ENCODE data around the gene TBC1D32.

- TF ChIP-seq CTCF (conservative IDR thresholded peaks at IDR 0.05; ENCODE audit: low read length) (peak; percentile 76), EZH2phosphoT487 (IDR thresholded peaks at IDR 0.05; ENCODE audit: borderline replicate concordance) (no peak)
Observed at GRCh38 chr6:121305957-121306607, 28.2 kb downstream of the TBC1D32 start.

All from Loucy (cell line).